ENCODE data around the gene KRT9. TPM values are rescaled to one million over a fixed set of nuclear protein-coding genes. Genes with fewer than 3 reads are reported as not detected.

The KRT9 gene
- total RNA-seq, 1 donor from 2014 or later: 0.26 TPM

GRCh38 chr17:41536741-41537613 is 34.9 kb downstream of the KRT9 start:
- Histone ChIP-seq H3K4me3 (ENCODE audit: low read depth, low read length) (no peak overlapping the region), H3K36me3 (ENCODE audit: control insufficient read depth, insufficient read depth, low read length) (no peaks in the 10 kb centered on the region), H3K27me3 (ENCODE audit: control insufficient read depth, insufficient read depth, low read length) (no peaks in the 10 kb centered on the region)
- no peak for TF ChIP-seq CTCF (IDR thresholded peaks at IDR 0.05; ENCODE audit: insufficient read depth, low read length, severe bottlenecking)
- FAIRE-seq (no peak), DNase-seq (ENCODE audit: low read depth) (no peak)

GRCh38 chr17:41535764-41536481 is 35.9 kb downstream of the KRT9 start:
- Histone ChIP-seq H3K27me3 (ENCODE audit: control insufficient read depth, insufficient read depth, low read length) (no peaks in the 10 kb centered on the region), H3K4me3 (ENCODE audit: low read depth, low read length) (no peak overlapping the region), H3K36me3 (ENCODE audit: control insufficient read depth, insufficient read depth, low read length) (no peaks in the 10 kb centered on the region)
- peak; percentile 37 for DNase-seq (ENCODE audit: low read depth)
- FAIRE-seq: no peak
- TF ChIP-seq CTCF (IDR thresholded peaks at IDR 0.05; ENCODE audit: insufficient read depth, low read length, severe bottlenecking): no peak

- FAIRE-seq: no peak
- no peaks in the 10 kb centered on the region for H3K27me3 ChIP-seq (ENCODE audit: control insufficient read depth, insufficient read depth, low read length)
- H3K4me3 ChIP-seq (ENCODE audit: low read depth, low read length): no peak overlapping the region
- TF ChIP-seq CTCF (IDR thresholded peaks at IDR 0.05; ENCODE audit: insufficient read depth, low read length, severe bottlenecking): no peak
- no peak for DNase-seq (ENCODE audit: low read depth)
- H3K36me3 ChIP-seq (ENCODE audit: control insufficient read depth, insufficient read depth, low read length): no peaks in the 10 kb centered on the region
Measured at GRCh38 chr17:41534899-41535546, 36.8 kb downstream of the KRT9 start.

- no peak for DNase-seq (ENCODE audit: low read depth)
- FAIRE-seq: no peak
Measured at GRCh38 chr17:41533613-41534012, 38.2 kb downstream of the KRT9 start.

More at GRCh38 chr17:41533613-41534012, 38.2 kb downstream of the KRT9 start:
- Histone ChIP-seq H3K27me3 (ENCODE audit: control insufficient read depth, insufficient read depth, low read length) (no peaks in the 10 kb centered on the region), H3K4me3 (ENCODE audit: low read depth, low read length) (no peak overlapping the region), H3K36me3 (ENCODE audit: control insufficient read depth, insufficient read depth, low read length) (no peaks in the 10 kb centered on the region)
- TF ChIP-seq CTCF (IDR thresholded peaks at IDR 0.05; ENCODE audit: insufficient read depth, low read length, severe bottlenecking): no peak
